ENCODE measurements around the gene SLC8B1. TPM values are rescaled to one million over a fixed set of nuclear protein-coding genes. Genes with fewer than 3 reads are reported as not detected.

Gene SLC8B1
- total RNA-seq, 4 donors from 2014 or later = 76.5 to 256 (median 95.5) TPM

GRCh38 chr12:113267621-113268020 is 67.3 kb downstream of the SLC8B1 start:
- 97 to 100% methylated on average over 2 to 7 of the region's 7 CpGs for WGBS, 2 donors (ENCODE audit: low coverage in 1 of 2)

GRCh38 chr12:113266106-113266895 is 68.6 kb downstream of the SLC8B1 start:
- 93% methylated on average over 23 of the region's 23 CpGs; no CpG with 5 or more reads in 1 of the 2 donors for WGBS, 2 donors (ENCODE audit: low coverage in 1 of 2)
- peaks cover 0 to 13% (median 0%) of the 10 kb centered on the region in 4 donors for H3K4me1 ChIP-seq
- in situ Hi-C loops (cut with MboI; ENCODE audit: low pct_ligation_motif_present in 1 of 4, low pct_unique_long_range_greater_than_20kb in 1 of 4, low sequenced_read_pairs in 3 of 4) (no loop called here), intact Hi-C loops (cut with DNase I; ENCODE audit: low total_unique reads) (no loop called here)
- no peaks in the 10 kb centered on the region for H3K27me3 ChIP-seq
- H3K9me3 ChIP-seq = no peaks in the 10 kb centered on the region
- H3K4me3 ChIP-seq = no peak overlapping the region
- peaks cover 0 to 30% (median 4%) of the 10 kb centered on the region in 4 donors for H3K36me3 ChIP-seq
- no peak for TF ChIP-seq EP300 (IDR thresholded peaks at IDR 0.05; ENCODE audit: low read depth)
- H3K27ac ChIP-seq = no peak overlapping the region
- no peak for DNase-seq

More at GRCh38 chr12:113267621-113268020, 67.3 kb downstream of the SLC8B1 start:
- peaks cover 0 to 18% (median 0%) of the 10 kb centered on the region in 4 donors for H3K4me1 ChIP-seq
- H3K4me3 ChIP-seq = no peak overlapping the region
- no peak for TF ChIP-seq POLR2A (IDR thresholded peaks at IDR 0.05)
- no peak for TF ChIP-seq POLR2AphosphoS5 (IDR thresholded peaks at IDR 0.05)
- no peak for TF ChIP-seq CTCF (IDR thresholded peaks at IDR 0.05)
- TF ChIP-seq EP300 (IDR thresholded peaks at IDR 0.05; ENCODE audit: low read depth) = no peak
- peaks cover 0 to 31% (median 4%) of the 10 kb centered on the region in 4 donors for H3K36me3 ChIP-seq
- peak overlapping the region in 2 of 4 donors; percentile 13 to 41 for H3K27ac ChIP-seq
- no peaks in the 10 kb centered on the region for H3K9me3 ChIP-seq
- intact Hi-C loops (cut with DNase I; ENCODE audit: low total_unique reads) (no loop called here), in situ Hi-C loops (cut with MboI; ENCODE audit: low pct_ligation_motif_present in 1 of 4, low pct_unique_long_range_greater_than_20kb in 1 of 4, low sequenced_read_pairs in 3 of 4) (no loop called here)
- no peaks in the 10 kb centered on the region for H3K27me3 ChIP-seq
- peak; percentile 66 for DNase-seq

- Histone ChIP-seq H3K9me3 (no peaks in the 10 kb centered on the region), H3K27me3 (no peaks in the 10 kb centered on the region), H3K4me1 (peaks cover 4 to 30% (median 17%) of the 10 kb centered on the region in 4 donors), H3K27ac (peak overlapping the region in 1 of 4 donors; percentile 51), H3K4me3 (no peak overlapping the region), H3K36me3 (peaks cover 0 to 27% (median 6%) of the 10 kb centered on the region in 4 donors)
- 91 to 93% methylated on average over 5 to 9 of the region's 9 CpGs for WGBS, 2 donors (ENCODE audit: low coverage in 1 of 2)
- no peak for TF ChIP-seq POLR2A (IDR thresholded peaks at IDR 0.05)
- no peak for TF ChIP-seq CTCF (IDR thresholded peaks at IDR 0.05)
- TF ChIP-seq EP300 (IDR thresholded peaks at IDR 0.05; ENCODE audit: low read depth) = no peak
- no peak for TF ChIP-seq POLR2AphosphoS5 (IDR thresholded peaks at IDR 0.05)
- intact Hi-C loops (cut with DNase I; ENCODE audit: low total_unique reads) = no loop called here
- DNase-seq = no peak
- in situ Hi-C loops (cut with MboI; ENCODE audit: low pct_ligation_motif_present in 1 of 4, low pct_unique_long_range_greater_than_20kb in 1 of 4, low sequenced_read_pairs in 3 of 4) = no loop called here
Measured at GRCh38 chr12:113263431-113263963, 71.4 kb downstream of the SLC8B1 start.

- Histone ChIP-seq H3K27ac (peak overlapping the region in 2 of 4 donors; percentile 29 to 39), H3K27me3 (no peaks in the 10 kb centered on the region), H3K4me3 (no peak overlapping the region), H3K9me3 (no peaks in the 10 kb centered on the region), H3K36me3 (peaks cover 0 to 27% (median 6%) of the 10 kb centered on the region in 4 donors), H3K4me1 (peaks cover 4 to 34% (median 18%) of the 10 kb centered on the region in 4 donors)
- intact Hi-C loops (cut with DNase I; ENCODE audit: low total_unique reads) (no loop called here), in situ Hi-C loops (cut with MboI; ENCODE audit: low pct_ligation_motif_present in 1 of 4, low pct_unique_long_range_greater_than_20kb in 1 of 4, low sequenced_read_pairs in 3 of 4) (no loop called here)
- TF ChIP-seq CTCF (IDR thresholded peaks at IDR 0.05) = no peak
- TF ChIP-seq POLR2AphosphoS5 (IDR thresholded peaks at IDR 0.05) = peak in 2 of 3 donors; percentile 21 to 25
- no peak for DNase-seq
Measured at GRCh38 chr12:113262710-113263109, 72.2 kb downstream of the SLC8B1 start.
